ENCODE results near the gene C11orf24.

Gene C11orf24

DNA sequence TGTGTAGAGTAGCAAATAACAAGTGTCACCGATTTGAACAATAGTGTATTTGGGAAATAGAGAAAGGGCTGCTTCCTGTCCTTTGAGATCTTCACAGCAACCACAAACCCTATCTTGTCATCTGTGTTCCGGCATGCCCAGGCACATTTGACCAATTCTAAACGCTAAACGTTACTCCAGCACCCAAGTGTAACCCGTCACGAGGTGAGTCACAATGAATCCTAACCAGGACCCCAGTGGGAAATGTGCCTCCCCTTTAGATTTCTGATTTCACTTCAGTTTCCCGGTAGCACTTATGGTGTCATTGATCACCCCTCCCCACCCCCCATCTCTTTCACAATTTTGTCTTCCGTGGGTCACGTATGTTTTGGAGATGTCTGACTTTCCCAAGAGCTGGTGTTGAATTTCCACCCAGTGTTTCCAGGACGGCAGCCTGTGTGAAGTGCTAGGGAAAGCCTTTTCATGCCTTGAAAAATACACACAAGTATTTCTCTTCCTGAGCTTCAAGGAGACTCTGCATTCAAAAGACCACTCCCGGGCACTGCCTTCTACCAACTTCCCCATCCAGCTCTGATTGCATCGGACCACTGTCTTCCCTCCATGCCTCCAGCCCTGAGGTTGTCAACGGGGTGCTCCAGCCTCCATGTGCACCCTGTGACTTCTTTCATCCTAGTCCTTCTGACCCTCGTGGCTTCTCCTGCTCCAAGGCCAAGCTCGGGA, 10.5 kb upstream of the C11orf24 start (continued):
- TF ChIP-seq ZNF544 (tag by site-specific recombination; IDR thresholded peaks at IDR 0.05), result no peak

DNA sequence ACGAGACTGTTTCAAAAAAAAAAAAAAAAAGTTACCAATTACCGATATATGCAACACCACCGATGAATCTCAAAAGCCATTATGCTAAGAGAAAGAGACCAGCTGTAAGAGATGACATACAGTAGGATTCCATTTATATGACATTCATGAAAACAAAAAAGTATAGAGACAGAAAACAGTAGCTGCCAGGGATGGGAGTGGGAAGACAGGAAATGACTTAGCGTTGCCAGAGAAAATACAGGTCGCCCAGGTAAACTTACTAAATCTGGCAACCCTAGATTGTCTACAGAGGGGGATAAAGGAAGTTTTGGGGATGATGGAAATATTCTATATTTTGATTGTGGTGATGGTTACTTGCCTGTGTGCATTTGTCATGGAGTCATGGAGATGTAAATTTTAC, 7.9 kb upstream of the C11orf24 start:
- no peak overlapping the region for H3K4me3 ChIP-seq (ENCODE audit: low read depth, low read length)

DNA sequence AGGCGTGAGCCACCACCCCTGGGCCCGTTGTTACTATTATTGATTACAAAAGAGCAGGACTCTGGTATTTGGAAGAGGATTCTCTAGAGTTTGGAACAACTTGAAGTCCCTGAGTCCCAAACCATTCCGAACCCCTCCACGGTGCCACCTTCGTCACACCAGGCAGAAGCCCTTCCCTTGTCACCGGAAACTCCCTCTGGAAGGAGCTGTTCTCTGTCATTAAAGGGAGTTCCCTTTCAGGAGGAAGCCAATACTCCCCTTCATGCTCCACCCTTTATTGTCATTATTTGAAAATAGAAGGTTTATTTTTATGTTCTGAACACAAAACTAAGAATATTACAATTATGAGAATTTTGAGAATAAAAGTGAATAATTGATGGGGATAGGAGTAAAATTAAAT, 5.1 kb upstream of the C11orf24 start:
- Histone ChIP-seq H3K27ac (ENCODE audit: extremely low read depth, low read depth, low read length) (no peak overlapping the region), H3K4me1 (ENCODE audit: control insufficient read depth, insufficient read depth, low read length) (no peaks in the 10 kb centered on the region; the same call in 1 of the 2 replicates), H3K4me3 (ENCODE audit: low read depth, low read length) (no peak overlapping the region), H3K9me3 (ENCODE audit: control insufficient read depth, insufficient read depth, low read depth, low read length) (no peaks in the 10 kb centered on the region), H3K36me3 (ENCODE audit: control insufficient read depth in 2 of 2, insufficient read depth in 1 of 2, low read length in 2 of 2) (no peaks in the 10 kb centered on the region)
- ChIA-PET POLR2A (interaction anchor here (0.5 to 0.7 kb wide), 3 partner anchors 10 to 848 kb away, joined by 3 to 5 read pairs (median 3); no protein-coding TSS in a partner anchor), CTCF (interaction anchor here (0.5 to 1.8 kb wide), 2 partner anchors 17 to 546 kb away, joined by 3 to 4 read pairs; no protein-coding TSS in a partner anchor)
- TF ChIP-seq ZNF324 (tag by site-specific recombination; IDR thresholded peaks at IDR 0.05) (no peak), ZNF776 (tag by site-specific recombination; IDR thresholded peaks at IDR 0.05; ENCODE audit: borderline replicate concordance) (no peak), RBAK (tag by site-specific recombination; IDR thresholded peaks at IDR 0.05) (no peak), ZBTB7A (tag by site-specific recombination; IDR thresholded peaks at IDR 0.05; ENCODE audit: low read depth) (no peak), ZFP41 (tag by site-specific recombination; IDR thresholded peaks at IDR 0.05; ENCODE audit: borderline replicate concordance) (no peak), ZNF302 (tag by site-specific recombination; IDR thresholded peaks at IDR 0.05; ENCODE audit: low read depth) (no peak), ZNF16 (tag by site-specific recombination; IDR thresholded peaks at IDR 0.05; ENCODE audit: low read depth) (no peak), ZSCAN23 (tag by site-specific recombination; IDR thresholded peaks at IDR 0.05) (no peak), REPIN1 (tag by site-specific recombination; IDR thresholded peaks at IDR 0.05; ENCODE audit: low read depth) (no peak), ZNF626 (tag by site-specific recombination; IDR thresholded peaks at IDR 0.05) (no peak), ZNF747 (tag by site-specific recombination; IDR thresholded peaks at IDR 0.05) (no peak), ZNF629 (tag by site-specific recombination; IDR thresholded peaks at IDR 0.05) (no peak), ZNF114 (tag by site-specific recombination; IDR thresholded peaks at IDR 0.05) (no peak), YY2 (tag by site-specific recombination; IDR thresholded peaks at IDR 0.05) (no peak), ZFP69B (tag by site-specific recombination; IDR thresholded peaks at IDR 0.05) (no peak)
- TF ChIP-seq, protein P1, sequence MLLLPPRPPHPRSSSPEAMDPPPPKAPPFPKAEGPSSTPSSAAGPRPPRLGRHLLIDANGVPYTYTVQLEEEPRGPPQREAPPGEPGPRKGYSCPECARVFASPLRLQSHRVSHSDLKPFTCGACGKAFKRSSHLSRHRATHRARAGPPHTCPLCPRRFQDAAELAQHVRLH (tag by site-specific recombination; IDR thresholded peaks at IDR 0.05), result no peak

More for the DNA sequence above, 7.9 kb upstream of the C11orf24 start:
- no peaks in the 10 kb centered on the region for H3K36me3 ChIP-seq (ENCODE audit: control insufficient read depth in 2 of 2, insufficient read depth in 1 of 2, low read length in 2 of 2)
- no peaks in the 10 kb centered on the region for H3K9me3 ChIP-seq (ENCODE audit: control insufficient read depth, insufficient read depth, low read depth, low read length)
- POLR2A ChIA-PET, result no interaction called here
- H3K27ac ChIP-seq (ENCODE audit: extremely low read depth, low read depth, low read length), result no peak overlapping the region
- TF ChIP-seq ZBTB1 (tag by site-specific recombination; IDR thresholded peaks at IDR 0.05) (no peak), ZNF146 (tag by site-specific recombination; IDR thresholded peaks at IDR 0.05) (no peak), ZNF221 (tag by site-specific recombination; IDR thresholded peaks at IDR 0.05; ENCODE audit: borderline replicate concordance) (no peak), IKZF3 (tag by site-specific recombination; IDR thresholded peaks at IDR 0.05) (no peak), ZNF558 (tag by site-specific recombination; IDR thresholded peaks at IDR 0.05) (no peak), ZEB2 (tag by site-specific recombination; IDR thresholded peaks at IDR 0.05) (no peak), ZNF544 (tag by site-specific recombination; IDR thresholded peaks at IDR 0.05) (no peak)
- TF ChIP-seq, protein P2, sequence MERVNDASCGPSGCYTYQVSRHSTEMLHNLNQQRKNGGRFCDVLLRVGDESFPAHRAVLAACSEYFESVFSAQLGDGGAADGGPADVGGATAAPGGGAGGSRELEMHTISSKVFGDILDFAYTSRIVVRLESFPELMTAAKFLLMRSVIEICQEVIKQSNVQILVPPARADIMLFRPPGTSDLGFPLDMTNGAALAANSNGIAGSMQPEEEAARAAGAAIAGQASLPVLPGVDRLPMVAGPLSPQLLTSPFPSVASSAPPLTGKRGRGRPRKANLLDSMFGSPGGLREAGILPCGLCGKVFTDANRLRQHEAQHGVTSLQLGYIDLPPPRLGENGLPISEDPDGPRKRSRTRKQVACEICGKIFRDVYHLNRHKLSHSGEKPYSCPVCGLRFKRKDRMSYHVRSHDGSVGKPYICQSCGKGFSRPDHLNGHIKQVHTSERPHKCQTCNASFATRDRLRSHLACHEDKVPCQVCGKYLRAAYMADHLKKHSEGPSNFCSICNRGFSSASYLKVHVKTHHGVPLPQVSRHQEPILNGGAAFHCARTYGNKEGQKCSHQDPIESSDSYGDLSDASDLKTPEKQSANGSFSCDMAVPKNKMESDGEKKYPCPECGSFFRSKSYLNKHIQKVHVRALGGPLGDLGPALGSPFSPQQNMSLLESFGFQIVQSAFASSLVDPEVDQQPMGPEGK (tag by site-specific recombination; IDR thresholded peaks at IDR 0.05), result no peak
- no peaks in the 10 kb centered on the region for H3K4me1 ChIP-seq (ENCODE audit: control insufficient read depth, insufficient read depth, low read length)
- CTCF ChIA-PET, result interaction anchor here (0.6 to 0.7 kb wide), 3 partner anchors 27 to 154 kb away, joined by 3 to 4 read pairs (median 4); no protein-coding TSS in a partner anchor

Data from HEK293 (cell line).